Neural cell (in vitro differentiated cells): ENCODE results near the gene KSR2.

ENCODE experiments used
- CTCF ChIP-seq: fragments of 450-650 bp; IDR thresholded peaks from 2 replicates; pipeline ENCODE4 v1.5.1; 2014; ENCODE audit warnings: antibody characterized with exemption, mild to moderate bottlenecking, moderate library complexity; ENCODE audit not compliant: poor library complexity, severe bottlenecking
- EZH2 ChIP-seq: fragments of 200-600, 300-800 bp; shearing (Covaris generic), sonication (generic); IDR thresholded peaks from 2 replicates; pipeline ENCODE4 v1.6.1; 2014; ENCODE audit warnings: antibody characterized with exemption, low read length, borderline replicate concordance, mild to moderate bottlenecking; ENCODE audit not compliant: insufficient read depth, poor library complexity, severe bottlenecking
- POLR2AphosphoS5 ChIP-seq: IDR thresholded peaks from 2 replicates; pipeline ENCODE4 v1.6.1; 2012
- SMC3 ChIP-seq: fragments of 450-650 bp; conservative IDR thresholded peaks from 2 replicates; pipeline ENCODE4 v1.6.1; 2014; ENCODE audit warnings: antibody characterized with exemption, mild to moderate bottlenecking, moderate library complexity; ENCODE audit not compliant: poor library complexity

- no peak for TF ChIP-seq SMC3
- TF ChIP-seq CTCF, result no peak
- TF ChIP-seq POLR2AphosphoS5, result no peak
- TF ChIP-seq EZH2, result no peak
Measured at GRCh38 chr12:117468016-117468415, 500.8 kb downstream of the KSR2 start.
